SK-N-SH (cell line): Measurements from ENCODE around the gene KLHL2. TPM values are rescaled to one million over a fixed set of nuclear protein-coding genes. Genes with fewer than 3 reads are reported as not detected.

ENCODE experiments used
- CTCF ChIA-PET: fragments of 300-600, 350-600 bp; formaldehyde crosslinking; extraction: SDS; loops from one replicate; lab custom pipeline; 2021; lab: Yijun Ruan, JAX
- POLR2A ChIA-PET: fragments of 350-600 bp; sonication (Branson Sonifier 250); formaldehyde crosslinking; extraction: SDS; loops from one replicate; lab custom pipeline; 2020; ENCODE audit warnings: antibody characterized with exemption, inconsistent platforms; lab: Yijun Ruan, JAX
- DNase-seq: peaks from one replicate; pipeline ENCODE4 v3.0.0; 2012
- H2AFZ ChIP-seq: fragments of 200-600 bp; sonication (generic); 2 replicates; pipeline ENCODE4 v1.8.1; 2016; ENCODE audit warnings: antibody characterized with exemption, mild to moderate bottlenecking, low read depth
- H3F3A ChIP-seq: fragments of 200-600 bp; sonication (generic); replicated peaks from 2 replicates; pipeline ENCODE3; 2016; ENCODE audit warnings: antibody characterized with exemption, mild to moderate bottlenecking; ENCODE audit not compliant: insufficient read depth
- H3K27ac ChIP-seq, 2 experiments: fragments of 200-500 bp in 1 of 2; fragments of 200-600 bp in 1 of 2; sonication (Bioruptor generic) in 1 of 2; sonication (generic), shearing (Covaris generic) in 1 of 2; 2 replicates each; pipeline versions ENCODE4 v1.5.1 to v1.6.1; 2014 to 2016; ENCODE audit warnings: low read depth in 2 of 2, inconsistent platforms in 1 of 2, low read length in 1 of 2, mild to moderate bottlenecking in 1 of 2, mixed read lengths in 1 of 2
- H3K27me3 ChIP-seq: fragments of 200-600 bp; sonication (generic), shearing (Covaris generic); 2 replicates; pipeline ENCODE4 v1.6.1; 2016; ENCODE audit warnings: mixed run types; ENCODE audit not compliant: insufficient read depth
- H3K36me3 ChIP-seq, 2 experiments: fragments of 200-500 bp in 1 of 2; fragments of 200-600 bp in 1 of 2; sonication (Bioruptor generic) in 1 of 2; sonication (generic) in 1 of 2; replicated peaks in 1 of 2; 2 replicates each; pipeline versions ENCODE3 to v1.5.1; 2014 to 2016; ENCODE audit warnings: low read length in 1 of 2, mild to moderate bottlenecking in 1 of 2; ENCODE audit not compliant: insufficient read depth in 2 of 2, control insufficient read depth in 1 of 2
- H3K4me1 ChIP-seq, 2 experiments: fragments of 200-500 bp in 1 of 2; fragments of 200-600 bp in 1 of 2; sonication (Bioruptor generic) in 1 of 2; sonication (generic), shearing (Covaris generic) in 1 of 2; 2 replicates each; pipeline versions ENCODE4 v1.5.1 to v1.6.1; 2014 to 2016; ENCODE audit warnings: low read depth in 1 of 2, low read length in 1 of 2, mixed run types in 1 of 2; ENCODE audit not compliant: insufficient read depth in 2 of 2, control insufficient read depth in 1 of 2
- H3K4me2 ChIP-seq: fragments of 200-600 bp; sonication (generic), shearing (Covaris generic); 2 replicates; pipeline ENCODE4 v1.6.1; 2017; ENCODE audit warnings: mixed run types
- H3K4me3 ChIP-seq, 2 experiments: fragments of 200-500 bp in 1 of 2; fragments of 200-600 bp in 1 of 2; sonication (Bioruptor generic) in 1 of 2; sonication (generic), shearing (Covaris generic) in 1 of 2; 2 replicates each; pipeline versions ENCODE4 v1.5.1 to v1.8.1; 2014 to 2016; ENCODE audit warnings: low read depth in 2 of 2, inconsistent platforms in 1 of 2, low read length in 1 of 2, mild to moderate bottlenecking in 1 of 2, mixed read lengths in 1 of 2, moderate library complexity in 1 of 2
- H3K79me2 ChIP-seq: fragments of 200-600 bp; sonication (generic); 2 replicates; pipeline ENCODE4 v1.8.1; 2017; ENCODE audit warnings: mild to moderate bottlenecking; ENCODE audit not compliant: insufficient read depth
- H3K9ac ChIP-seq: fragments of 200-600 bp; sonication (generic); 2 replicates; pipeline ENCODE4 v1.6.1; 2017; ENCODE audit warnings: mixed run types
- H3K9me2 ChIP-seq: fragments of 200-600 bp; sonication (generic); 2 replicates; pipeline ENCODE4 v1.6.1; 2017; ENCODE audit warnings: mixed run types
- H3K9me3 ChIP-seq: fragments of 200-600 bp; sonication (generic); 2 replicates; pipeline ENCODE4 v1.6.1; 2017; ENCODE audit warnings: mixed run types, mild to moderate bottlenecking, moderate library complexity
- H4K20me1 ChIP-seq: fragments of 200-600 bp; sonication (generic); 2 replicates; pipeline ENCODE4 v1.6.1; 2017; ENCODE audit warnings: mild to moderate bottlenecking, mixed run types; ENCODE audit not compliant: insufficient read depth
- ELF1 ChIP-seq: IDR thresholded peaks from 2 replicates; pipeline ENCODE4 v1.4.0; 2012
- EZH2phosphoT487 ChIP-seq: fragments of 200-600 bp; sonication (generic); IDR thresholded peaks from 2 replicates; pipeline ENCODE4 v1.6.1; 2017; ENCODE audit warnings: low read depth, mixed run types, mild to moderate bottlenecking, antibody characterized with exemption, moderate library complexity, borderline replicate concordance
- GATA2 ChIP-seq: sonication (generic); formaldehyde crosslinking; IDR thresholded peaks from 2 replicates; pipeline ENCODE4 v1.5.0; 2020; ENCODE audit warnings: mild to moderate bottlenecking, missing genetic modification reagents
- IRF3 ChIP-seq: fragments of 150-350 bp; IDR thresholded peaks from 2 replicates; pipeline ENCODE4 v1.6.1; 2016; ENCODE audit warnings: mild to moderate bottlenecking, low read depth, low read length
- JUND ChIP-seq: IDR thresholded peaks from 2 replicates; pipeline ENCODE4 v1.4.0; 2012
- MAX ChIP-seq: IDR thresholded peaks from 2 replicates; pipeline ENCODE4 v1.4.0; 2012; ENCODE audit warnings: low read depth
- MEF2A ChIP-seq: IDR thresholded peaks from 2 replicates; pipeline ENCODE4 v1.4.0; 2012; ENCODE audit warnings: low read depth, borderline replicate concordance
- MXI1 ChIP-seq: IDR thresholded peaks from 2 replicates; pipeline ENCODE4 v1.6.1; 2012; ENCODE audit warnings: mild to moderate bottlenecking, low read depth, low read length, improper control_type of control experiment
- RAD21 ChIP-seq: IDR thresholded peaks from 2 replicates; pipeline ENCODE4 v1.6.1; 2012; ENCODE audit warnings: mild to moderate bottlenecking, low read length
- REST ChIP-seq: IDR thresholded peaks from 2 replicates; pipeline ENCODE4 v1.6.1; 2012; ENCODE audit warnings: mild to moderate bottlenecking, low read depth, low read length, moderate library complexity
- RXRA ChIP-seq: IDR thresholded peaks from 2 replicates; pipeline ENCODE4 v1.4.0; 2012; ENCODE audit warnings: low read depth, mild to moderate bottlenecking, borderline replicate concordance
- SIN3A ChIP-seq: IDR thresholded peaks from 2 replicates; pipeline ENCODE4 v1.6.1; 2012; ENCODE audit warnings: low read depth, mild to moderate bottlenecking, low read length, moderate library complexity, borderline replicate concordance
- TAF1 ChIP-seq: IDR thresholded peaks from 2 replicates; pipeline ENCODE4 v1.6.1; 2012; ENCODE audit warnings: low read depth, mild to moderate bottlenecking, low read length, moderate library complexity, borderline replicate concordance
- USF1 ChIP-seq: IDR thresholded peaks from 2 replicates; pipeline ENCODE4 v1.4.0; 2012; ENCODE audit warnings: low read depth, borderline replicate concordance
- YY1 ChIP-seq: IDR thresholded peaks from 2 replicates; pipeline ENCODE4 v1.4.0; 2012; ENCODE audit warnings: low read depth, mild to moderate bottlenecking
- WGBS: methylation state at CpG from one replicate; pipeline ENCODE4 v1.1.6; 2017; ENCODE audit warnings: low lambda C conversion rate; 5-methylcytosine and 5-hydroxymethylcytosine counted together
- polyA plus RNA-seq, 3 experiments: library from polyadenylated mRNA; depleted of rRNA; stranded (reverse); fragments of >200 nt; gene quantifications; 2 replicates each; pipeline ENCODE4 v1.2.3, GENCODE V29; 2012

The KLHL2 gene
- polyA plus RNA-seq, 1 of the 3 experiments (the other 2 are of a cell fraction): 25.0 TPM

- H3K36me3 ChIP-seq: peaks cover 16 to 40% of the 10 kb centered on the region in 2 experiments
- no peak overlapping the region for H3K4me2 ChIP-seq
- peaks cover 0 to 2% of the 10 kb centered on the region in 2 experiments; a peak in 2 of 4 replicates for H3K4me1 ChIP-seq
- 95% methylated on average over 5 of the region's 5 CpGs for WGBS
- H3K27me3 ChIP-seq: no peaks in the 10 kb centered on the region
- POLR2A ChIA-PET: no interaction called here
- no peaks in the 10 kb centered on the region for H3K9me2 ChIP-seq
- CTCF ChIA-PET: no interaction called here
- H4K20me1 ChIP-seq: no peaks in the 10 kb centered on the region
- H3K4me3 ChIP-seq: no peak overlapping the region
- no peak overlapping the region for H3K27ac ChIP-seq
- DNase-seq: no peak
- H2AFZ ChIP-seq: no peak overlapping the region
- H3F3A ChIP-seq: no peaks in the 10 kb centered on the region
- TF ChIP-seq USF1: no peak
- no peak for TF ChIP-seq YY1
- TF ChIP-seq IRF3: no peak
- TF ChIP-seq MXI1: no peak
- TF ChIP-seq TAF1: no peak
- no peak for TF ChIP-seq MAX
- no peak for TF ChIP-seq ELF1
- TF ChIP-seq RXRA: no peak
- TF ChIP-seq REST: no peak
- no peak for TF ChIP-seq JUND
- no peak for TF ChIP-seq EZH2phosphoT487
- no peak for TF ChIP-seq RAD21
- no peak for TF ChIP-seq MEF2A
- no peak for TF ChIP-seq SIN3A
- TF ChIP-seq GATA2 (CRISPR knock-in tag): no peak
- no peak overlapping the region for H3K9ac ChIP-seq
- no peaks in the 10 kb centered on the region for H3K9me3 ChIP-seq
- no peaks in the 10 kb centered on the region for H3K79me2 ChIP-seq
Observed at GRCh38 chr4:165299399-165300060, 92.2 kb downstream of the KLHL2 start.
